ENCODE data around the gene SAMD1.

SAMD1 gene

DNA sequence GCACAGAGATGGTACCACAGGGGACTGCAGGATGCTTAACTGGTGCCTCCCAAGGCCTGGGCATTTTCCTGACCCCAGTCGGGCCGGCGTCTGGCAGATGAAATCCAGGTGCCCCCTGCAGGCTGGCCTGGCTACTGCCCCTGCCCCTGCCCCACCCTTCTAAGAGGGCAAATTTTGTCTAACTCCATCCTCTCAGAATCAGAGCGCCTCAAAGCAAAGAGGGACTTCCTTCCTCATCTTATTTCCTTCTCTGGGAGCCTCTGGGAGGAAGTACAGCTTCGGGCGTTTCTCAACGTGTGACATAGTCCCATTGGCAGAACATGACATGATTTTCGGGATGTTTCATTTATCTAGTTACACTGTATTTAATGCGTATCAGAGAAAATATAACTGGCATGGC lies 24.3 kb upstream of the SAMD1 start:
- DNase-seq: peak; percentile 40
- in situ Hi-C loops (cut with HindIII; ENCODE audit: low pct_ligation_motif_present, low pct_unique_long_range_greater_than_20kb, low sequenced_read_pairs): no loop called here

DNA sequence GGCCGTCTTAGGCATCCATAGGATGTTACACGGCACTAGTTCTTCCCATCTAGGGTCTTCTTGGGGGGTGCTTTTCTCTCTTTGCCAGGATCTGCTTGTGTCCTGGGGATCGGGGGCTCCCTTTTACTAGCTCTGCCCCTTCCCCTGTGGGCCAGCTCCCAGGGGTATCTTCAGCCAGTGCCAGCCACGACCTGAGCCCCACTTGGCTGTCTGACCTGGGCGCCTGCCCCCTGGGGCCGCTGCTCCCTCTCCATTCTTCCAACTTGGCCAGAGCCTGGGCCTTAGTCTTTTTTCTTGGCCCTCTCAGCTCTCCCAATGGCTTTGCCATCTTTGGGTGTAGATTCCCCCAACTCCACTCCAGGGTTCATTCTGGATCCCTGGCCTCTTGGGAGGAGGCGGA lies 23.9 kb upstream of the SAMD1 start:
- in situ Hi-C loops (cut with HindIII; ENCODE audit: low pct_ligation_motif_present, low pct_unique_long_range_greater_than_20kb, low sequenced_read_pairs): no loop called here
- DNase-seq: no peak

DNA sequence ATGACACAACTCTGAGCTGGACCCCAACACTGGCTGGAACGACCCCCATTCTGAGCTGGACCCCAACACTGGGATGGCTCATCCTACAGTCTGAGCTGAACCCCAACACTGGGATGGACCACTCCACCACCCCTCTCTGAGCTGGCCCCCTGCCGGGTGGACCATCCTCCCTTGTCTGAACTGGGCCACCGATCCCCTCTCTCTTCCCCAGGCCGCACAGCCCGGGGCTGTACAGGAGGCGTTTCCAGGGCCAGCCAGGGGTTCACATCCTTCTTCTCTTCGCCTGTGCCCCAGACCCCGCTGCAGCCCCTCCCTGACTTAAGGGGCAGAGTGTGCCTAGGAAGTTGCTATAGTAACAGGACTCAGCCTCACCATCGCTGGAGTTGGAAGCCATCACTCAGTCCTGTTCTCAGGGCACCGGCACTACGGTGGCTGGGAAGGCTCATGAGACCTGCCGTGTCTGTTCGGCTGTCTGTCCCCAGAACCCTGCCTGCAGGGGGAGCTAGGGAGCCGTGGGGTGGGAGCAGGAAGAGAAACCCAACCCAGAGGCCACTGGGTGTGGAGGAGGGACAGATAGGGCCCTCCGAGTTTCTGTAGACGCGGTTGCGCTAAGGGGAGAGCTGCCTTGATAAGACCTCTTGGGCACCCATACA lies 23.3 kb upstream of the SAMD1 start:
- in situ Hi-C loops (cut with HindIII; ENCODE audit: low pct_ligation_motif_present, low pct_unique_long_range_greater_than_20kb, low sequenced_read_pairs): no loop called here

DNA sequence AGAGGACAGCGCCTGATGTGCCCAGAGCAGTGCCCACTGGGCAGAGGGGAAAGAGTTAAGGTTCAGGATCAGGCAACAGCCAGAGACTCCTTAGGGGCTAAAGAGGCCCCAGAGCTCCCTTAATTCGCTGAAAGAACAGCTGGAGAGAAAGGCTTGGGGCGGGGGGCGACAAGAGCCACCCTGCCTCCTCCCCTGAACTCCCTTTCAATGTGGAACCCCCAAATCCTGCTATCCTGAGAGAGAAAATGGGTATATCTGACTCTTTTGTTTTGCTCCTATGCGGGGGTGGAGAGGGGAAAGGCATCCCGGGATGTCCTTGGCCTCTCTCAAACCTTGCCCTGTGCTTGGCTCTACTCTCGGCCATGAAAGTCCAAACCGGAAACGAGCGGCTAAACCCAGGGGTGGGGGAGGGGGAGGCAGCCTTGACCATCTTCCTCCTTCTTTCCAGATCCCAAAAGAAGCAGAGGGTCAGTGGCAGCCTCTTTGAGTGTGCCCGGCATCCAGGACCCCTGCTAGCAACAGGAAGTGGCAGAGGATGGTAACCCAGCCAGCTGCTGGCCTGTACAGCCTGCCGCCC lies 22.3 kb upstream of the SAMD1 start:
- in situ Hi-C loops (cut with HindIII; ENCODE audit: low pct_ligation_motif_present, low pct_unique_long_range_greater_than_20kb, low sequenced_read_pairs): no loop called here
- no peak for DNase-seq

More for the DNA sequence above, 23.3 kb upstream of the SAMD1 start:
- DNase-seq: no peak

DNA sequence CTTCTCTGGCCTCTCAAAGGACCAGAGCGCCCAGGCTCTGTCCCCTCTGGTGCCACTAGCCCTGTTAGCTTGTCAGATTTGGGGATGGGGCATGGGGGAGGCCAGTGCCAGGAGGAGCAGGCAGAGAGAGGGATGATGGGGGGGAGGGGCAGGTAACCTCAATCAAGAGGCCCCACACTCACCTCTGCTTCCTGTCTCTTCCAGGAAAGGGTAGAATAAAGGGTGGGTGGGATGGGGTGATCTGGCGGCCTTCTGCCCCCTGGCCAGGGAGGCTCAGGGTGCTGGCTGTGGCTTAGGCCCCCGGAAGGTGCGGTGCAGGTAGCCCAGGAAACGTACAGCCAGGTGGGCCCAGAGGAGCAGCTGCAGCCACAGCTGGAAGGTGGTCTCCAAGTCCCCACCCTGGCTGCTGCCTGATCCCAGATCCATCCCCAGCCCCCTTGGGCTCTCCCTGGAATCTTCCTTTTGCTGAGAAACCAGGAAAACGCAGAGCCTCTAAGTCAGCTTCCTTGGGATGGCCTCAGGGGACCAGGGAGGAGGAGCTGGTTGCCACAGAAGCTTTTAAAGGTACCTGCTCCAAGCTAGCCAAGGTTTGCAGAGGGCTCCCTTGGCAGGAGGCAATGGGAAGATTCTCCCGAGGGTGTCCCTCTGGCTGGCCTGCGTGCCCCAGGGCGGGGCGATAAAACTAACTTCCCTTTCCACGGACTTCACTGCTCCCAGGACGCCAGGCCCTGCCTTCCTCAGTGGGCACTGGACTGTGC lies 21.7 kb upstream of the SAMD1 start:
- no peak for DNase-seq
- in situ Hi-C loops (cut with HindIII; ENCODE audit: low pct_ligation_motif_present, low pct_unique_long_range_greater_than_20kb, low sequenced_read_pairs): no loop called here

DNA sequence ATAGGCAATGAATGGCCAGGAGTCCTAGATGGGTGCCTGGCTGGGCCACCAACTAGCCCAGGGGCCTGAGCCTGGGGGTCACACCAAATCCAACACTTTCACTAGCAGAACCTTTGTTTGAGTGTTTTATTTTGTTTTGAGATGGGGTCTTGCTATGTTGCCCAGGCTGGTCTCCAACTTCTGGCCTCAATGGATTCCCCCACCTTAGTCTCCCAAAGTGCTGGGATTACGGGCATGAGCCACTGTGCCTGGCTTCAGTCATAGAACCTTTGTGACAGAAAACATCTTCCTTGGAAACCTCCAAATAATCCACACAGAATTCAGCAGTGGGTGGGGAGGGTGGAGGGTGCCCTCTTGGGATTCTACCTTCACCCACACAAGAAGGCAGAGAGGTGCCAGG lies 20.9 kb upstream of the SAMD1 start:
- in situ Hi-C loops (cut with HindIII; ENCODE audit: low pct_ligation_motif_present, low pct_unique_long_range_greater_than_20kb, low sequenced_read_pairs): no loop called here

DNA sequence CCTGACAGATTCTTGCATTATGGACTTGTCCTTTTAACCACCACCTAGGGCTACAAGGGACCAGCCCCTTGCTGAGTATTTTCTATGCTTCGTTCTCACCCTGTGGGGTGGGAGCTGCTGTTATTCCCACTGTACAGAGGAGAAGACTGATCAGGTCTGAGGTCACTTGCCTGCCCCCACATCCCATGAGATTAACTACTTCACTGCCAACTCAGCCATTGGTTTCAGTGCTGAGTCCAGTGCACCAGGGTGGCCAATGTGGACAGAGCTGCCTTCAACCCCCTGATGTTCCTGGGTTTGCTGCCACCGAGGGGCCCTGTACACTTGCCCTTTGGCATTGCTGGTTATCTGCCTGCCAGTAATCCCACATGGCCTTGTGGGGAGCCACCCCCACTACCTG lies 20.1 kb upstream of the SAMD1 start:
- DNase-seq: no peak
- in situ Hi-C loops (cut with HindIII; ENCODE audit: low pct_ligation_motif_present, low pct_unique_long_range_greater_than_20kb, low sequenced_read_pairs): no loop called here

More for the DNA sequence above, 20.9 kb upstream of the SAMD1 start:
- no peak for DNase-seq

DNA sequence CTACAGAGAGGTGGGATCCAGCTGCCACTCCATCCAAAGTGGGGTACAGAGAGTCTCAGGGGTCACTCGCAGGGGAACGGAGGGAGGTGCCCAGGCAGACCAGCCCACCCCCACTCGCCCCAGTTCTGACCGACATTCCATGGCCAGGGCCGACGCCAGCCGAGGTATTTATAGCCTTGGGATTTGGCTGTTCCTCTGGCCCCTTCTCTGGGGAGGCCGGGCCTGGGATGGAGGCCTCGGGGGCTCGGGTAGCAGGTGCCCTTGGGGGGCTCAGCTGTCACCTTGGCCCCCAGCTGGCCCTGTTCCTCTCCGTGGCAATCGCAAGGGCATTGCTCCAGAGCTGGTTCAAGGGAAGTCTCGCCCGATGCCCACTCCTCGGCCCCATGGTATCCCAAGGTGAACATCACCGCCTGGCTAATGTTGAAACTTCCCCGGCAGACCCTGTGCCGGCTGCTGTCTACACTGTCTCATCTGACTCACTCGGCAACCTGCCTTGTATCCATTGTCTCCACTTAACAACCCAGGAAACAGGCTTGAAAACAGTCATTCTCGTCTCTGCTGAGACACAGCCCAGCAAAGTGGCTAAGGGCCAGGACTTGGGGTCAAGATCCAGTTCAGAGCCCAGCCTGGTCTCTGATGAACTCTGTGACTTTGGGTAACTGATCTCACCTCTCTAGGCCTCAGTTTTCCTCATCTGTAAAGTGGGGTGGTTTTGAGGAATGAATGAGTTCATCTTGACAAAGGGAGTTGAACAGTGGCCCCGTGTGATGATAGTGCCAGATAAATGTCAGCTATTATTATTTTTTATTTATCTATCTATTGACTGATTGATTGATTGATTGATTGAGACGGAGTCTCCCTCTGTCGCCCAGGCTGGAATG lies 17.3 kb upstream of the SAMD1 start:
- DNase-seq: no peak
- in situ Hi-C loops (cut with HindIII; ENCODE audit: low pct_ligation_motif_present, low pct_unique_long_range_greater_than_20kb, low sequenced_read_pairs): no loop called here

DNA sequence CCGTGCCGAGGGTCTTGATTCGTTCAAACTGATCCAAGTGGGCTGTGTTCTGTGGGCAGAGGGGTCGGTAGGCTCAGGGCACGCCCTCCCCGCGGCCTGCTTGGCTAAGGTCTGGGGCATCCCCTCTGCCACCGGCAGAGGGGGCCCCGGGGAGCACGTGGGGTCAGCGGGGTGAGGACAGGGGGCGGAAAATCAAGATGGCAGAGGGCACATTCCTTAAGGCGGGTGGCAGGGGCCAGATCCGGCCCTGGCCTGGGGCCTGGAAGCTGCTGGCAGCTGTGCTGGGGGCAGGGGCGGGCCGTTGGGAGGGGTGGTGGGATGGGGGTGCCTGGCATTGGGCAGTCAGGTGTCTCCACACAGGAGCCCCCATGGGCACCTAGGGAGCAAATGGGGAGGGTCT lies 16.3 kb upstream of the SAMD1 start:
- in situ Hi-C loops (cut with HindIII; ENCODE audit: low pct_ligation_motif_present, low pct_unique_long_range_greater_than_20kb, low sequenced_read_pairs): no loop called here
- no peak for DNase-seq

DNA sequence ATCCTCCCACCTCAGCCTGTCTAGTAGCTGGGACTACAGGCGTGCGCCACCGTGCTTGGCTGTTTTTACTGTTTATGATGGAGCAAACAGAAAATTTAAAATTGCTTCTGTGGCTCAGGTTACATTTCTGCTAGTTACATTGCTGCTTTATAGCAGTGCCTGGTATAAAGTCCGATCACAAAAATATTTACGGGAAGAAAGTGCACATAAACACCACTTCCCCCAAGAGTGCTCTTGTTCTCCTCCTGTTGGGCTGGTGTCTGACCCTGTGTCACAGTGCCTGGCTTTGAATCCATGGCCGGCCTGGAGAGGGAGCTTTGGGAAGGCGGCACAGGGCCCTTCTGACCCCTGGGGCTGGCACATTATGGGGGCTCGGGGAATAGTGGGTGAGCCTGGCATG lies 15.1 kb upstream of the SAMD1 start:
- DNase-seq: no peak
- in situ Hi-C loops (cut with HindIII; ENCODE audit: low pct_ligation_motif_present, low pct_unique_long_range_greater_than_20kb, low sequenced_read_pairs): no loop called here

DNA sequence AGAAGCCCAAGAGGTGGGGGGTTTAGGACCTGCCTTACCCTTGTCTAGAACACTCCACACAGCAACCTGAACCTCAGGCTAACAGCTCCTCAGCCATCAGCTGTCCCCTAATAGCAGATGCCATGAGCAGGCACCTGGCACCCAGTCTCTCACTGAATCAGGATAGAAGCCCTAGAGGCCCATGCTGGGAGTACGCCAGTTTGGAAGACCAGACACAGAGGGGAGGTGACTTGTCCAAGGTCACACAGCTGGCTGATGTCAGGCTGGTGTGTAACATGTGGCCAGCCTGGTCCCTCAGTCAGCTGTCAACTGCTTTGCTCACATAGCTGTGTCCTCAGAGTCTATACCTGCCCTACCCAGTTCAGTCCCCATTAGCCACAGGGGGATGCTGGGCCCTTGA lies 12.8 kb upstream of the SAMD1 start:
- in situ Hi-C loops (cut with HindIII; ENCODE audit: low pct_ligation_motif_present, low pct_unique_long_range_greater_than_20kb, low sequenced_read_pairs): no loop called here

DNA sequence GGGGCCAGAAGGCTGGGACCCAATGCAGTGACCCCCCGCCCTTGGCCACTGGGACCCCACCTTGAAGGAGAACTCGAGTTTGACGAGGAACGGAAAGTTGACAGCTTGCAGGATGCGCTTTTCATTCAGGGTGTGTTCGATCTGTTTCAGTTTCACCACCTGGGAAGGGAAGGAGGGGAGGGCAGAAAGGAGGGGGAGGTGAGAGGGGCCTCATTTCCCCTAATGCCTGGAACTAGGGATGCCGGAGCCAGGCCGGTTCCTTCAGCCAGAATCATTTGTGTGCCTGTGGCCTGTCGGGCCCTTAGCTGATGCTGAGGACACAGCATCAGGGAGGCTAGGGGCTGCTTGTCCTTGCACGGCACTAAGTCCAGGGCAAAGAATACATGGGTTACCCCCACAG lies 12.2 kb upstream of the SAMD1 start:
- in situ Hi-C loops (cut with HindIII; ENCODE audit: low pct_ligation_motif_present, low pct_unique_long_range_greater_than_20kb, low sequenced_read_pairs): no loop called here
- DNase-seq: no peak

More for the DNA sequence above, 12.8 kb upstream of the SAMD1 start:
- no peak for DNase-seq

DNA sequence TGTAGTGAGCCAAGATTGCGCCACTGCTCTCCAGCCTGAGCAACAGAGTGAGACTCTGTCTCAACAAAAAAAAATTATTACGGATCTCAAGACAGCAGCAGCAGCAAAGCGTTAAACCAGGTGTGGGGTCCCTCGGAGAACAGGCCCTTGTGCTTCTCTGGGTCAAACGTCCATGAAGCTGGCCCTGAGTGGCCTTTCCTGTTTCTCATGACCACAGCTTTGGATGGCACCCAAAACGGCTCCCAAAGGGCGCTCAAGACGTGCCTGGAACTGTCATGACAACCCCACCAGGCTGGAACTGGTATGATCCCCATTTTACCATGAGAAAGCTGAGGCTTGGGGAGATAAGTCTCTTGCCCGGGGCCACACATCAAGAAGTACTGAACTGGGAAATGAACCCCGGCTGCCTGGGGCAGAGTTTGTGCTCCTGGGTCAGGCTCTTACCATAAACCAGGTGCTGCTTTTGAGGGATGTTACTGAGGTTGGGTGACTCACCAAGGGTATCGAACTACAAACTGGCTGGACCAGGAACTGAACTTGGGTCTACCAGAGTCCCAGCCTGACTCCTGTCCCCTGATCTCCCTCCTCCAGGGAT lies 11.6 kb upstream of the SAMD1 start:
- no peak for DNase-seq
- in situ Hi-C loops (cut with HindIII; ENCODE audit: low pct_ligation_motif_present, low pct_unique_long_range_greater_than_20kb, low sequenced_read_pairs): no loop called here

DNA sequence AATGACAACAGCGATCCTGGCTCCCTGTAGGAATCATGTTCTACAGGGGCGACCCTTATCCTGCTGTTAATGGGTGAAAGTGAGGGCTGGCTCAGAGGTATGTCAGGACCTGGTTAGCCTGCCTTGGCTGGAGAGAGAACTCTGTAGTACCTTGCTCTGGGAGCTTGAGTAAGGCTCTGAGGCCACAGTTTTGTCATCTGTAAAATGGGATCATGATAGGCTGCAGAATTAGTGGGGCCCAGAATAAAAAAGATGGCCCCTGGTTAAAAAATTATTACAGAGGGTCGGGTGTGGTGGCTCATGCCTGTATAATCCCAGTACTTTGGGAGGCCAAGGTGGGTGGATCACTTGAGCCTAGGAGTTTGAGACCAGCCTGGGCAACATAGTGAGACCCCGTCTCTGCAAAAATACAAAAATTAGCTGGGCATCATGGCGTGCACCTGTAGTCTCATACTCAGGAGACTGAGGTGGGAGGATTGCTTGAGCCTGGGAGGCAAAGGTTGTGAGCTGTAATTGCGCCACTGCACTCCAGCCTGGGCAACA lies 10.5 kb upstream of the SAMD1 start:
- DNase-seq: no peak
- in situ Hi-C loops (cut with HindIII; ENCODE audit: low pct_ligation_motif_present, low pct_unique_long_range_greater_than_20kb, low sequenced_read_pairs): no loop called here

DNA sequence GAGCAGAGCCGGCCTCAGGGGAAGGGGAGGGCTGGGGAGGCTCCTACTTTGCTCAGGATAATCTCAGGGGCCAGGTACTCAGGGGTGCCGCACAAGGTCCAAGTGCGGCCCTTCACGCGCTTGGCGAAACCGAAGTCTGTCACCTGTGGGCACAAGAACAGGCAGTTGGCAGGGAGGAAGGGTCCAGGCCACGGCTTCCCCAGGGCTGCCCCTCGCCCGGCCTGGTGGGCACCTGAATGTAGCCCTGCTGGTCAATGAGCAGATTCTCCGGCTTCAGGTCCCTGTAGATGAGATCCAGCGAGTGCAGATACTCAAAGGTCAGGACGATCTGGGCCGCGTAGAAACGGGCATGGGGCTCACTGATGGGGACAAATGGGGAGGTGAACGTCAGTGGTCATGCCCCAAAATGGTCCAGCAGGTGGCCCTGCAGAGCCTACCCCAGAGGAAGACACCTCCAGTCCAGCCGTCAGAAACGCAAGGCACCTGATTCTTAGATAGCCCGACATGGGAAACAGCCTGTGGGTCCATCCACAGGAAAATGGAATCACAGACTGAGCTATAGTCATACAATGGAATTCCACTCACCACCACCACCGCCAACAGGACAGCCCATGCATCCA lies 7.1 kb upstream of the SAMD1 start:
- in situ Hi-C loops (cut with HindIII; ENCODE audit: low pct_ligation_motif_present, low pct_unique_long_range_greater_than_20kb, low sequenced_read_pairs): no loop called here
- no peak for DNase-seq

DNA sequence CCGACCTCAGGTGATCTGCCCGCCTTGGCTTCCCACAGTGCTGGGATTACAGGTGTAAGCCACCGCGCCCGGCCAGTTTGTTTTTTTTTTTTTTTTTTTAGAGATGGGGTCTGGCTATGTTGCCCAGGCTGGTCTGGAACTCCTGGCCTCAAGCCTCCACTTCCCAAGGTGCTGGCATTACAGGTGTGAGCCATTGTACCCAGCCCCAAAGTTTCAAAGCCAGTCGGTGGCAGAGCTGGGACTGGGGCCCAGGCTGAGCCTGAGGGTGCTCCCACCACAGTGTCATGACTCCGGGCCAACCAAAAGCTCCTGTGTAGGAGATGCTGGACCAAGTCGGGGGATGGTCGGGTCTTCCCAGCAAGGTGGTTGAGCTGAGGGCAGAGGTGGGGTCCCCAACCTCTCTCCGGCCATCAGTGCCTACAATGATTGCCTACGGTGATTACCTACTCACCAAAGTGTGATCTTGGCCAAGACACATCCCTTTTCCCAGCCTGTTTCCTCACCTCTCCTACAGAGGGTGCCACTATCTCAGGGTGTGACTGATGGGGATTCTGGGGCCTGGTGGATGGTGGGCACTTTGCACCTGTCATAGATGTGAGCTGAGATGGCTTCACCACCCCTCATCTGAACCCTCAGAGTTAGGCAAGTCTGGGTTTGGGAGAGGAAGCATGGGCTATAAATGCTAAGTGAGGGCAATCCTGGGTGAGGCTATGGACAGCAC lies 5.9 kb upstream of the SAMD1 start:
- in situ Hi-C loops (cut with HindIII; ENCODE audit: low pct_ligation_motif_present, low pct_unique_long_range_greater_than_20kb, low sequenced_read_pairs): no loop called here

DNA sequence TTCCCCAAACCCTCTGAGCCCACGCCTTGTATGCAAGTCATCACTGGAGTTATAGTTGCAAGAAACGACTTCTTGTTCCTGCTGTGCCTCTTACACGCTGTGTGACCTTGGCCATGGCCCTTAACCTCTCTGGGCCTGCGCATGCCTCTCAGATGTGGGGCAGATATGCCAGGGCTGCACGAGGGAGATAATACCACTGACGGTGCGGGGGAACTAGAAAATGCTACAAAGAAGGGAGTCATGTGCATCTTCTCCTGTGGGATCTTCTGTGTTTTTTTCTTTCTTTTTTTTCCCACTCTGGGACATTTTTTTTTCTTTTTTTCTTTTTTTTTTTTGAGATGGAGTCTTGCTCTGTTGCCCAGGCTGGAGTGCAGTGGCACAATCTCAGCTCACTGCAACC lies 4.3 kb upstream of the SAMD1 start:
- no peak for DNase-seq
- in situ Hi-C loops (cut with HindIII; ENCODE audit: low pct_ligation_motif_present, low pct_unique_long_range_greater_than_20kb, low sequenced_read_pairs): no loop called here

More for the DNA sequence above, 5.9 kb upstream of the SAMD1 start:
- no peak for DNase-seq
